H9 (cell line): Measurements from ENCODE around the gene POLG2. TPM values are rescaled to one million over a fixed set of nuclear protein-coding genes. Genes with fewer than 3 reads are reported as not detected.

ENCODE experiments used
- DNase-seq: peaks from one replicate; pipeline ENCODE4 v3.0.0-alpha.2; 2017
- H2AFZ ChIP-seq: one replicate; pipeline ENCODE4 v1.6.1; 2013; ENCODE audit warnings: mild to moderate bottlenecking, low read length, control low read depth, moderate library complexity
- H2AK5ac ChIP-seq: 2 replicates; pipeline ENCODE4 v1.6.1; 2013; ENCODE audit warnings: low read length, control low read depth, mixed read lengths; ENCODE audit not compliant: insufficient read length
- H2BK120ac ChIP-seq: one replicate; pipeline ENCODE4 v1.6.1; 2013; ENCODE audit warnings: low read depth, mild to moderate bottlenecking, low read length, control low read depth, inconsistent platforms; ENCODE audit not compliant: poor library complexity, severe bottlenecking
- H2BK12ac ChIP-seq: 2 replicates; pipeline ENCODE4 v1.6.1; 2013; ENCODE audit warnings: low read length, control low read depth, mixed read lengths, low read depth; ENCODE audit not compliant: insufficient read length
- H2BK15ac ChIP-seq: 2 replicates; pipeline ENCODE4 v1.6.1; 2013; ENCODE audit warnings: low read depth, low read length, control low read depth
- H2BK20ac ChIP-seq: one replicate; pipeline ENCODE4 v1.6.1; 2013; ENCODE audit warnings: low read depth, mild to moderate bottlenecking, low read length, control low read depth, inconsistent platforms; ENCODE audit not compliant: poor library complexity, severe bottlenecking
- H2BK5ac ChIP-seq: 2 replicates; pipeline ENCODE4 v1.6.1; 2013; ENCODE audit warnings: low read length, control low read depth, mixed read lengths; ENCODE audit not compliant: insufficient read length
- H3K14ac ChIP-seq: 2 replicates; pipeline ENCODE4 v1.6.1; 2013; ENCODE audit warnings: low read length, control low read depth; ENCODE audit not compliant: insufficient read depth
- H3K18ac ChIP-seq: 2 replicates; pipeline ENCODE4 v1.6.1; 2013; ENCODE audit warnings: low read depth, mild to moderate bottlenecking, mixed read lengths, low read length, control low read depth; ENCODE audit not compliant: insufficient read length
- H3K23ac ChIP-seq: 2 replicates; pipeline ENCODE4 v1.6.1; 2013; ENCODE audit warnings: low read length, control low read depth, mixed read lengths, low read depth; ENCODE audit not compliant: insufficient read length
- H3K23me2 ChIP-seq: 2 replicates; pipeline ENCODE4 v1.6.1; 2013; ENCODE audit warnings: low read depth, mild to moderate bottlenecking, mixed read lengths, low read length, control low read depth; ENCODE audit not compliant: insufficient read length, poor library complexity, severe bottlenecking
- H3K27ac ChIP-seq: 2 replicates; pipeline ENCODE4 v1.5.1; 2013; ENCODE audit warnings: low read length, control low read depth, mixed read lengths, low read depth; ENCODE audit not compliant: insufficient read length
- H3K27me3 ChIP-seq: 2 replicates; pipeline ENCODE4 v1.6.1; 2013; ENCODE audit warnings: low read length, control low read depth, inconsistent platforms; ENCODE audit not compliant: insufficient read depth
- H3K4ac ChIP-seq: 2 replicates; pipeline ENCODE4 v1.6.1; 2013; ENCODE audit warnings: low read depth, mild to moderate bottlenecking, control low read depth, inconsistent platforms, low read length, moderate library complexity
- H3K4me1 ChIP-seq: 2 replicates; pipeline ENCODE4 v1.6.1; 2013; ENCODE audit warnings: low read length, control low read depth, inconsistent platforms; ENCODE audit not compliant: insufficient read depth
- H3K4me2 ChIP-seq: 2 replicates; pipeline ENCODE4 v1.6.1; 2013; ENCODE audit warnings: low read length, control low read depth, mixed read lengths; ENCODE audit not compliant: insufficient read length, insufficient read depth
- H3K56ac ChIP-seq: 2 replicates; pipeline ENCODE4 v1.6.1; 2013; ENCODE audit warnings: low read depth, mild to moderate bottlenecking, mixed read lengths, low read length, control low read depth; ENCODE audit not compliant: insufficient read length
- H3K79me1 ChIP-seq: 2 replicates; pipeline ENCODE4 v1.6.1; 2013; ENCODE audit warnings: low read depth, mild to moderate bottlenecking, moderate library complexity, low read length, control low read depth, inconsistent platforms; ENCODE audit not compliant: insufficient read depth, poor library complexity, severe bottlenecking
- H3K79me2 ChIP-seq: 2 replicates; pipeline ENCODE4 v1.6.1; 2013; ENCODE audit warnings: low read length, control low read depth, inconsistent platforms; ENCODE audit not compliant: insufficient read depth
- H3K9ac ChIP-seq: 2 replicates; pipeline ENCODE4 v1.6.1; 2013; ENCODE audit warnings: low read length, control low read depth, mixed read lengths; ENCODE audit not compliant: insufficient read length; ENCODE audit errors: extremely low read depth
- H3K9me3 ChIP-seq: one replicate; pipeline ENCODE4 v1.6.1; 2013; ENCODE audit warnings: low read depth, low read length, inconsistent platforms; ENCODE audit not compliant: control insufficient read depth
- H3T11ph ChIP-seq: one replicate; pipeline ENCODE4 v1.6.1; 2013; ENCODE audit warnings: mild to moderate bottlenecking, low read length, control low read depth, inconsistent platforms
- H4K20me1 ChIP-seq: one replicate; pipeline ENCODE4 v1.6.1; 2013; ENCODE audit not compliant: control insufficient read depth, insufficient read length, insufficient read depth
- H4K5ac ChIP-seq: 2 replicates; pipeline ENCODE4 v1.6.1; 2013; ENCODE audit warnings: low read depth, mild to moderate bottlenecking, mixed read lengths, low read length, control low read depth; ENCODE audit not compliant: insufficient read length
- H4K8ac ChIP-seq: replicated peaks from 2 replicates; pipeline ENCODE4 v1.6.1; 2013; ENCODE audit warnings: low read length, control low read depth, mixed read lengths, low read depth; ENCODE audit not compliant: insufficient read length
- H4K91ac ChIP-seq: 2 replicates; pipeline ENCODE4 v1.6.1; 2013; ENCODE audit warnings: low read depth, mild to moderate bottlenecking, moderate library complexity, mixed read lengths, low read length, control low read depth; ENCODE audit not compliant: insufficient read length
- H3K27ac Mint-ChIP-seq, 3 experiments: 2 replicates in 2 of 3; 3 replicates in 1 of 3; pipeline ENCODE4 v1.8.0; 2020 to 2021; ENCODE audit warnings: mixed read lengths in 3 of 3, mild to moderate bottlenecking in 1 of 3, moderate library complexity in 1 of 3
- H3K27me3 Mint-ChIP-seq: 2 replicates; pipeline ENCODE4 v1.8.0; 2021; ENCODE audit warnings: low read depth, mild to moderate bottlenecking, moderate library complexity, mixed read lengths
- H3K36me3 Mint-ChIP-seq, 3 experiments: 2 replicates in 2 of 3; 3 replicates in 1 of 3; pipeline ENCODE4 v1.8.0; 2020 to 2021; ENCODE audit warnings: low read depth in 3 of 3, mixed read lengths in 3 of 3; ENCODE audit not compliant: insufficient read depth in 1 of 3
- H3K4me1 Mint-ChIP-seq, 2 experiments: 2 replicates each; pipeline ENCODE4 v1.8.0; 2020; ENCODE audit warnings: mixed read lengths in 2 of 2
- H3K4me3 Mint-ChIP-seq, 2 experiments: 2 replicates in 1 of 2; 3 replicates in 1 of 2; pipeline ENCODE4 v1.8.0; 2020 to 2021; ENCODE audit warnings: mild to moderate bottlenecking in 2 of 2, mixed read lengths in 2 of 2, moderate library complexity in 1 of 2
- H3K9me3 Mint-ChIP-seq, 2 experiments: 2 replicates in 1 of 2; 3 replicates in 1 of 2; pipeline ENCODE4 v1.8.0; 2020; ENCODE audit warnings: mild to moderate bottlenecking in 2 of 2, mixed read lengths in 2 of 2, moderate library complexity in 1 of 2
- CTCF ChIP-seq: fragments of 200-600 bp; sonication (generic); conservative IDR thresholded peaks from 3 replicates; pipeline ENCODE4 v1.8.0; 2021; ENCODE audit warnings: antibody characterized with exemption, mild to moderate bottlenecking
- WGBS: extraction: QIAGEN DNeasy Blood & Tissue Kit; methylation state at CpG from one replicate; pipeline ENCODE4 v1.1.7; 2013; ENCODE audit warnings: missing lambda C conversion rate, low lambda C conversion rate, mixed read lengths; ENCODE audit not compliant: insufficient read length; ENCODE audit errors: extremely low coverage; 5-methylcytosine and 5-hydroxymethylcytosine counted together
- total RNA-seq: library from RNA; stranded (reverse); gene quantifications from 2 replicates; pipeline ENCODE4 v1.2.1, GENCODE V29; 2021

Gene POLG2
- total RNA-seq, 1 experiment from 2014 or later, result 35.5 TPM

GRCh38 chr17:64461788-64462187 lies 35.1 kb downstream of the POLG2 start:
- H3K9me3 ChIP-seq, result no peaks in the 10 kb centered on the region
- no peaks in the 10 kb centered on the region for H3K27me3 ChIP-seq
- H2AFZ ChIP-seq, result no peak overlapping the region
- no peak overlapping the region for H3T11ph ChIP-seq
- H2BK20ac ChIP-seq, result no peak overlapping the region
- no peak overlapping the region for H3K14ac ChIP-seq
- Mint-ChIP-seq H3K9me3 (no peaks in the 10 kb centered on the region; a peak in 1 of 5 replicates), H3K27ac (no peak overlapping the region; a peak in 1 of 7 replicates), H3K27me3 (no peaks in the 10 kb centered on the region; the same call in 1 of the 2 replicates), H3K36me3 (no peaks in the 10 kb centered on the region; a peak in 1 of 7 replicates), H3K4me1 (peaks cover 2 to 7% of the 10 kb centered on the region in 2 experiments; a peak in 3 of 4 replicates), H3K4me3 (no peak overlapping the region)
- no peak overlapping the region for H2BK120ac ChIP-seq
- H2BK12ac ChIP-seq, result no peak overlapping the region
- no peak overlapping the region for H3K4ac ChIP-seq
- H3K56ac ChIP-seq, result no peak overlapping the region
- no peaks in the 10 kb centered on the region for H3K79me2 ChIP-seq
- H3K4me2 ChIP-seq, result no peak overlapping the region
- no peak overlapping the region for H2AK5ac ChIP-seq
- no peak overlapping the region for H3K23ac ChIP-seq
- H4K91ac ChIP-seq, result no peak overlapping the region
- no peak for TF ChIP-seq CTCF
- no peak overlapping the region for H3K27ac ChIP-seq
- no peaks in the 10 kb centered on the region for H3K23me2 ChIP-seq
- no peaks in the 10 kb centered on the region for H3K79me1 ChIP-seq
- H3K9ac ChIP-seq, result no peak overlapping the region
- no peak overlapping the region for H4K5ac ChIP-seq
- H3K4me1 ChIP-seq, result no peaks in the 10 kb centered on the region; the same call in 1 of the 2 replicates
- no peak for DNase-seq
- H4K8ac ChIP-seq, result no peak overlapping the region
- H4K20me1 ChIP-seq, result no peaks in the 10 kb centered on the region
- no CpG with 5 or more reads among the region's 6 CpGs for WGBS
- H2BK15ac ChIP-seq, result no peak overlapping the region
- H2BK5ac ChIP-seq, result no peak overlapping the region
- no peak overlapping the region for H3K18ac ChIP-seq
